ENCODE measurements around the gene NKAIN4. TPM values are rescaled to one million over a fixed set of nuclear protein-coding genes. Genes with fewer than 3 reads are reported as not detected.

The NKAIN4 gene
- total RNA-seq, 1 donor from 2014 or later: 0.60 TPM

DNA sequence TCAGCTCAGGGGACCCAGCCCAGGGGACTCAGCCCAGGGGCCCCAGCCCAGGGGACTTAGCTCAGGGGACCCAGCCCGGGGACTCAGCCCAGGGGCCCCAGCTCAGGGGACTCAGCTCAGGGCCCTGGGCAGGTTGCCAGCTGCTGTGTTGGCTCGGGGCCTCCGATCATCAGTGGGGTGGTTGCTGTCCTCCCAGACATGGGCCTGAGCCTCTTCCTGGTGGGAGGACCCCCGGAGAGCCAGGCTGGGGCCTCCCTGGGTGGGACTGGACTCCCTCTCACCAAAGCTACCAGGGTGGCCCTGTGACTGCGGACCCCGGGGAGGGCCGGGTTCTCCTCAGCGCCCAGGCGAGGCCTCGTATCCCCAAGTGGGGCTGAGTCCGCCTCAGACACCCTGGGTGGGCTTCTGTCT lies 43.1 kb upstream of the NKAIN4 start:
- Mint-ChIP-seq H3K9me3 (ENCODE audit: low read depth) (no peaks in the 10 kb centered on the region), H3K36me3 (ENCODE audit: insufficient read depth) (no peaks in the 10 kb centered on the region), H3K4me3 (ENCODE audit: low read depth) (no peak overlapping the region), H3K27me3 (peaks cover 34% of the 10 kb centered on the region), H3K4me1 (ENCODE audit: low read depth) (no peaks in the 10 kb centered on the region), H3K27ac (no peak overlapping the region)
- no peak for DNase-seq (ENCODE audit: low spot score, unreplicated experiment)
- TF ChIP-seq, protein P1, sequence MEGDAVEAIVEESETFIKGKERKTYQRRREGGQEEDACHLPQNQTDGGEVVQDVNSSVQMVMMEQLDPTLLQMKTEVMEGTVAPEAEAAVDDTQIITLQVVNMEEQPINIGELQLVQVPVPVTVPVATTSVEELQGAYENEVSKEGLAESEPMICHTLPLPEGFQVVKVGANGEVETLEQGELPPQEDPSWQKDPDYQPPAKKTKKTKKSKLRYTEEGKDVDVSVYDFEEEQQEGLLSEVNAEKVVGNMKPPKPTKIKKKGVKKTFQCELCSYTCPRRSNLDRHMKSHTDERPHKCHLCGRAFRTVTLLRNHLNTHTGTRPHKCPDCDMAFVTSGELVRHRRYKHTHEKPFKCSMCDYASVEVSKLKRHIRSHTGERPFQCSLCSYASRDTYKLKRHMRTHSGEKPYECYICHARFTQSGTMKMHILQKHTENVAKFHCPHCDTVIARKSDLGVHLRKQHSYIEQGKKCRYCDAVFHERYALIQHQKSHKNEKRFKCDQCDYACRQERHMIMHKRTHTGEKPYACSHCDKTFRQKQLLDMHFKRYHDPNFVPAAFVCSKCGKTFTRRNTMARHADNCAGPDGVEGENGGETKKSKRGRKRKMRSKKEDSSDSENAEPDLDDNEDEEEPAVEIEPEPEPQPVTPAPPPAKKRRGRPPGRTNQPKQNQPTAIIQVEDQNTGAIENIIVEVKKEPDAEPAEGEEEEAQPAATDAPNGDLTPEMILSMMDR (IDR thresholded peaks at IDR 0.05; ENCODE audit: unreplicated experiment): no peak

DNA sequence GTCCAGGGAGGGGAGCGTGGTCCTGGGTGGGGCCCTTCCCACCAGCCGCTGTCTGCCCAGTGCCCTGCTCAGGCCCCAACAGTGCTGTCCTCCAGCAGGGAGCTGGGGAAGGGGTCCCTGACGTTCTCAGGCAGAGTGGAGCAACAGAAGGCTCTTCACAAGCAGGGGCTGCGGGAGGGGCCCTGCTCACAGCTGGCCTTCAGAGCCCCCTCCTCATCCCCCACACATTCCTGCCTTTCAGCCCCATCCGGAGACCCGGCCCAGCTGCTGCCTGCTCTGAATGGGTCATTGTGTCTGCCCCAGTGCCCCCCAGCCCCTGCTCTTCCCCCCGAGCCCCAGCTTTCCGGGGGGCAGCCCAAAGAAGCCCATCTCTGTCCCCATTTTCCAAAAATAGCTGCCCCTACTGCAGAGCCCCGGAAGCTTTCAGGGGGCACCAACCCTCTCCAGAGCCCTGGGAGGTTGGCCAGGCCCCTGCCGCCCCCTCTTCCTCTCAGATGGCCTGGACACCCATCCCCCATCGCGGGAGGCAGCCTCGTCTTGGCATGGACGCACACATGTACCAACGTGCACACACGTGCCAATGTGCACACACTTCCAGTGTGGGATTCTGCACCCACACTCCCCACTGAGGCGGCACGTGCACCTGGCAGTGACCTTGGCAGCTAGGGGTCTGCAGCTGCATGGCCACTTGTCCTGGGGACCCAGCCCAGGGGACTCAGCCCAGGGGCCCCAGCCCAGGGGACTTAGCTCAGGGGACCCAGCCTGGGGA lies 42.5 kb upstream of the NKAIN4 start:
- Mint-ChIP-seq H3K9me3 (ENCODE audit: low read depth) (no peaks in the 10 kb centered on the region), H3K4me1 (ENCODE audit: low read depth) (no peaks in the 10 kb centered on the region), H3K4me3 (ENCODE audit: low read depth) (no peak overlapping the region), H3K27ac (peak overlapping the region; percentile 49), H3K36me3 (ENCODE audit: insufficient read depth) (no peaks in the 10 kb centered on the region), H3K27me3 (peaks cover 31% of the 10 kb centered on the region)
- DNase-seq (ENCODE audit: low spot score, unreplicated experiment): no peak
- TF ChIP-seq, protein P1 (IDR thresholded peaks at IDR 0.05; ENCODE audit: unreplicated experiment): no peak

DNA sequence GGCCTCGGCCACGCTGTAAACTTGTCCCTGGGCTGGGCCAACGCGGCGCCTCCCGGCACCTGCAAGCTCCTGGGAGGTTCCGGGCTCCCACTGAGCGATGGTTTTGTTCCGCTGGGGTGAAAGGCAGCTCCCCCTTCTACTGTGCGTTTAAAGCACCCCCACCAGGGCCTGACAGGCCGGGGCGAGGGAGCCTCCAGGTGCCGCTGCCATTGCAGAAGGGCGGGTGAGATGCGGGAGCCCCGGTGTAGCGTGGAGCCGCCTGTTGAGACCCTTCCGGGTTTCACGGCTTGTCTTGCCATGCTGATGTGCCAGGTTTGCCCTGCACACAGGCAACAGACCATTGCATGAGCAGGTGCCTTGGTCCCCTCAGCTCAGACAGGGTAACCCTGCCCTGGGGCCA lies 41.6 kb upstream of the NKAIN4 start:
- Mint-ChIP-seq H3K4me3 (ENCODE audit: low read depth) (no peak overlapping the region), H3K36me3 (ENCODE audit: insufficient read depth) (no peaks in the 10 kb centered on the region), H3K27me3 (peaks cover 24% of the 10 kb centered on the region), H3K4me1 (ENCODE audit: low read depth) (no peaks in the 10 kb centered on the region), H3K9me3 (ENCODE audit: low read depth) (no peaks in the 10 kb centered on the region), H3K27ac (no peak overlapping the region)
- TF ChIP-seq, protein P1 (IDR thresholded peaks at IDR 0.05; ENCODE audit: unreplicated experiment): no peak
- no peak for DNase-seq (ENCODE audit: low spot score, unreplicated experiment)

DNA sequence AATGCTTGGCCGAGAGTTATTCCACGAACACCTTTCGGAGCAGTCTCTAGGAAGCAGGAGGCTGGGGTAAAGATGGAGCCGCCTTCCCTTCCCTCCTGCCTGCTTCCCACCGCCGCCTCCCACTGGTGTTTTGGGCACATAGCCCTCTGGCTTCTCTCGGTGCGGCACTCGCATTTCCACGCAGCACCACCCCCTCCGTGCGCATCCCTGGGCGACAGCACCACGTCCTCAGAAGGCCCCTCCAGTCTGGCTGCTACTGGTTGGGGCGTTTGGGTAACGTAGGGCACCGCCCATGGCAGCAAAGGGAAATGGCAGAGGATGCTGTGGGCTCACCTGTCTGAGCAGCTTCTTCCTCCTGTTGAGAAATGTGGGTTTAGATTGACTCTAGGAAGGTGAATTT lies 41.2 kb upstream of the NKAIN4 start:
- no peaks in the 10 kb centered on the region for H3K36me3 Mint-ChIP-seq (ENCODE audit: insufficient read depth)
- TF ChIP-seq, protein P1 (IDR thresholded peaks at IDR 0.05; ENCODE audit: unreplicated experiment): no peak
- DNase-seq (ENCODE audit: low spot score, unreplicated experiment): no peak
- H3K27ac Mint-ChIP-seq: no peak overlapping the region
- peaks cover 21% of the 10 kb centered on the region for H3K27me3 Mint-ChIP-seq
- H3K4me1 Mint-ChIP-seq (ENCODE audit: low read depth): no peaks in the 10 kb centered on the region
- H3K4me3 Mint-ChIP-seq (ENCODE audit: low read depth): no peak overlapping the region
- H3K9me3 Mint-ChIP-seq (ENCODE audit: low read depth): no peaks in the 10 kb centered on the region

DNA sequence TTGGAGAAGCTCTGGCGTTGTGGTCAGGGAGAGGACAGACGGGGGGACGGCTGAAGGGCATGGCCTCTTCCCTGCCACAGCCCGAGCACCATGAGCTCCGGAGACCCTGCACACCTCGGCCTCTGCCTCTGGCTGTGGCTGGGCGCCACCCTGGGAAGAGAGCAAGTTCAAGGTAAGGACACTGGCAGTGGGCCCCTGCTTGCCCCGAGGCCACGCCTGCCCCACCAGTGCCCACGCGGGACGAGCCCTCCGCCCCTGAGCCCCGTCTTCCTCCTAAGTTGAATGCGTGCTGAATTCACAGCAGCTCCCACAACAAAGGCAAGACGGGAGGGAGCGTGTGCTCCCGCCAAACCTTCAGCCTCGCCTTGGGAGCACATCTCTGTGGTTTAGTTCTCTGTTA lies 40.8 kb upstream of the NKAIN4 start:
- DNase-seq (ENCODE audit: low spot score, unreplicated experiment): no peak
- no peak overlapping the region for H3K27ac Mint-ChIP-seq

More for the DNA sequence above, 40.8 kb upstream of the NKAIN4 start:
- Mint-ChIP-seq H3K4me1 (ENCODE audit: low read depth) (no peaks in the 10 kb centered on the region), H3K36me3 (ENCODE audit: insufficient read depth) (no peaks in the 10 kb centered on the region), H3K9me3 (ENCODE audit: low read depth) (no peaks in the 10 kb centered on the region), H3K27me3 (peaks cover 21% of the 10 kb centered on the region), H3K4me3 (ENCODE audit: low read depth) (no peak overlapping the region)
- TF ChIP-seq, protein P1 (IDR thresholded peaks at IDR 0.05; ENCODE audit: unreplicated experiment): no peak

Data from progenitor cell of endocrine pancreas (in vitro differentiated cells).